Dendritic cell treated with granulocyte-macrophage colony-stimulating factor and Interleukin-4, amounts not matched to agents 40 ng/mL and 50 ng/mL, for 4 days (primary cell): ENCODE data around the gene FBRSL1.

Experiments used
- H3K27ac Mint-ChIP-seq: one replicate; pipeline ENCODE4 v1.8.0; 2022; ENCODE audit warnings: mild to moderate bottlenecking, mixed read lengths
- H3K27me3 Mint-ChIP-seq: one replicate; pipeline ENCODE4 v1.8.0; 2022; ENCODE audit warnings: mild to moderate bottlenecking, mixed read lengths
- H3K36me3 Mint-ChIP-seq: one replicate; pipeline ENCODE4 v1.8.0; 2022; ENCODE audit warnings: low read depth, mixed read lengths
- H3K4me1 Mint-ChIP-seq: one replicate; pipeline ENCODE4 v1.8.0; 2022; ENCODE audit warnings: low read depth, mixed read lengths
- H3K4me3 Mint-ChIP-seq: one replicate; pipeline ENCODE4 v1.8.0; 2022; ENCODE audit warnings: mild to moderate bottlenecking, moderate library complexity, mixed read lengths
- H3K9me3 Mint-ChIP-seq: one replicate; pipeline ENCODE4 v1.8.0; 2022; ENCODE audit warnings: mixed read lengths
- intact Hi-C: fragments of 100-400 bp; cut with micrococcal nuclease; formaldehyde crosslinking; loops from one replicate; pipeline ENCODE4 v1.15.0; 2022

FBRSL1 gene

DNA sequence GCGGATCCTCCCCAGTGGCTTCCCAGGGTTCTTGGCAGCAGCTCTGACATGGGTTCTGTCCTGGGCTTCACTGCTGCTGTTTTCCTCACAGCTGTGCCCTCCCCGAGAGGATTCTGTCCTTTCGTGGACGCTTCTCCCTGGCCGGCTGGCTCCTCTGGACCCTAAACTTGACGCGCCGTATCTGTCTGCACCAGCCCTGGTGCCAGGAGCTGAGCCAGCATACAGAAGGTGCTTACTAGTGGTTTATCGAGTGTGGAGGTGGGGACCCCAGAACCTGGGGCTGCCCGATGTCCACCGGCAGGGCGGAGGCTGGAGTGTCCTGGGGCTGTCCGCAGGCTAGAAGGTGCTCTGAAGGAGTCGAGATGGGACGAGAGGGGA, 17.2 kb downstream of the FBRSL1 start:
- intact Hi-C loops, result loop anchor here (5.0 kb wide), 1 partner anchor 90 kb away; no protein-coding TSS in a partner anchor
- Mint-ChIP-seq H3K36me3 (peaks cover 58% of the 10 kb centered on the region), H3K9me3 (no peaks in the 10 kb centered on the region), H3K4me3 (peak overlapping the region; percentile 62), H3K27me3 (peaks cover 26% of the 10 kb centered on the region), H3K27ac (peak overlapping the region; percentile 88), H3K4me1 (peaks cover 65% of the 10 kb centered on the region)

GRCh38 chr12:132507656-132508490, 17.9 kb downstream of the FBRSL1 start:
- H3K36me3 Mint-ChIP-seq, result peaks cover 63% of the 10 kb centered on the region
- intact Hi-C loops, result loop anchor here (5.0 kb wide), 1 partner anchor 91 kb away; no protein-coding TSS in a partner anchor

GRCh38 chr12:132508491-132508740, 18.5 kb downstream of the FBRSL1 start:
- intact Hi-C loops, result loop anchor here (5.0 kb wide), 1 partner anchor 91 kb away; no protein-coding TSS in a partner anchor
- no peak overlapping the region for H3K27ac Mint-ChIP-seq
- H3K27me3 Mint-ChIP-seq, result peaks cover 26% of the 10 kb centered on the region
- H3K9me3 Mint-ChIP-seq, result no peaks in the 10 kb centered on the region
- no peak overlapping the region for H3K4me3 Mint-ChIP-seq
- H3K36me3 Mint-ChIP-seq, result peaks cover 63% of the 10 kb centered on the region
- peaks cover 52% of the 10 kb centered on the region for H3K4me1 Mint-ChIP-seq

More at GRCh38 chr12:132507656-132508490, 17.9 kb downstream of the FBRSL1 start:
- Mint-ChIP-seq H3K4me3 (no peak overlapping the region), H3K4me1 (peaks cover 58% of the 10 kb centered on the region), H3K27me3 (peaks cover 26% of the 10 kb centered on the region), H3K27ac (peak overlapping the region; percentile 88), H3K9me3 (no peaks in the 10 kb centered on the region)

GRCh38 chr12:132508860-132509732, 19.1 kb downstream of the FBRSL1 start:
- Mint-ChIP-seq H3K27me3 (peaks cover 26% of the 10 kb centered on the region), H3K9me3 (no peaks in the 10 kb centered on the region), H3K27ac (no peak overlapping the region), H3K4me1 (peaks cover 49% of the 10 kb centered on the region), H3K4me3 (no peak overlapping the region), H3K36me3 (peaks cover 65% of the 10 kb centered on the region)
- intact Hi-C loops, result loop anchor here (5.0 kb wide), 1 partner anchor 92 kb away; no protein-coding TSS in a partner anchor

DNA sequence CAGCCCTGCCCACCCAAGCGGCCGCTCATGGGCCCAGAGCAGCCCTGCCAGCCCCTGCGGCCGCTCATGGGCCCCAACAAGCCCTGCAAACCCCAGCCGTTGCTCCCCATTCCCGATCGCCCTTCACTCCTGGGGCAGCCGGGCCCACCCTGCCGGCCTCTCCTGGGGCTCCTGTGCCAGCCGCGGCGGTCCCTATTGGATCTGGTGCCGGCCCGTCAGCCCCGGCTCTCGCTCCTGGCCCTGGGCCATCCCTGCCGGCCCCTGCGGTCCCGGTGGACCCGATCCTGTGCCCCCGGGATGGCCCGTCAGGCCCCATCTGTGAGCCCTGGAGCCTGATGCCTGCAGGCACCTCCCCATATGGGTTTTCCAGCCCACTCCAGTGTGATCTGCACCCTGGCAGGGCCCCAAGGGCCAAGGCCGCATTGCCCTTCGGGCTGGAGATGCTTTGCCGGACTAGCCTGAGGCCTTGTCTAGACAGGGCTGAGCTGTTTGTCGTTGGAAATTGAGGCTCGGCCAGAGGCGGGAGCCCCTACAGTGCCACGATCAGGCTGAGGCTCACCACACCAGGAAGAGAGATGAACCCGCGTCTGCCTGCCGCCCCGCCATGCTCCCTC, 20.3 kb downstream of the FBRSL1 start:
- Mint-ChIP-seq H3K9me3 (no peaks in the 10 kb centered on the region), H3K27me3 (peaks cover 26% of the 10 kb centered on the region), H3K27ac (no peak overlapping the region), H3K36me3 (peaks cover 69% of the 10 kb centered on the region), H3K4me1 (peaks cover 48% of the 10 kb centered on the region), H3K4me3 (no peak overlapping the region)
- intact Hi-C loops, result no loop called here

DNA sequence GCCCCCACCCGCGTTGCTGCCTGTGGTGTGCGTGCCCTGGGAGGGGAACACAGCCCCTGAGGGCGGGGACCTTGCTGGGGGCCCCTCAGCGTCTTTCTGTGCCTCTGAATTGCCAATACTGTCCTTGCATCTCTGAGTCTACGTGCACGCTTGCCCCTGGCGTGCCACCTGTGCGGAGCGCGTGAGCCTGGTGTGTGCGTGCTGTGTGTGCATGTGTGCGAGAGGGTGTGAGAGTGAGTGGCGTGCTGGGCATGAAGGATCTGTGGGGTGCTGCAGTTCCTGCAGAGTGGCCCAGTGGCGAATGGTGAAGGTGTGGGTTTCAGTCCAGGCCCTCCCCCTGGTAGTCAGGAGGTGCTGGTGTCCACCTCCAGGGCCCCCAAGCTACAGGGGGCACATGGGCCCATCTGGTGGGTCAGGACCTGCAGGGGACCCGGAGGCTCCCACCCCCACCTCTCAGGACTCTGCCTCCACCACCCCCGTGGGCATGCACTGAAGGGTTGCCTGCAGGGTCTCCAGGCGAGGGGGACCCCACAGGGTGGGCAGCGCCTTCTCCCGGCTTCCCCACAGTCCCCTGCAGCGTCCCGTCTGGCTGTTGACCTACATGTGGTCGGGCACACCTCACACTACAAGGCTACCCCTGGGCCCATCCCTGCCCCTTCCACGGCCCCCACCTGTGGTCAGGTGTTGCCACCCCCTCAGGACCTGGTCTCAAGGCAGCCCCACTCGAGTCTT, 21.0 kb downstream of the FBRSL1 start:
- Mint-ChIP-seq H3K4me1 (peaks cover 42% of the 10 kb centered on the region), H3K4me3 (no peak overlapping the region), H3K27ac (no peak overlapping the region), H3K36me3 (peaks cover 76% of the 10 kb centered on the region), H3K9me3 (no peaks in the 10 kb centered on the region), H3K27me3 (peaks cover 26% of the 10 kb centered on the region)
- intact Hi-C loops, result no loop called here

GRCh38 chr12:132511516-132512196, 21.7 kb downstream of the FBRSL1 start:
- intact Hi-C loops, result no loop called here
- Mint-ChIP-seq H3K4me1 (peaks cover 35% of the 10 kb centered on the region), H3K27me3 (peaks cover 26% of the 10 kb centered on the region), H3K4me3 (no peak overlapping the region), H3K27ac (no peak overlapping the region), H3K36me3 (peaks cover 83% of the 10 kb centered on the region), H3K9me3 (no peaks in the 10 kb centered on the region)

- Mint-ChIP-seq H3K4me1 (peaks cover 34% of the 10 kb centered on the region), H3K4me3 (no peak overlapping the region), H3K36me3 (peaks cover 91% of the 10 kb centered on the region), H3K27ac (no peak overlapping the region), H3K9me3 (no peaks in the 10 kb centered on the region), H3K27me3 (peaks cover 26% of the 10 kb centered on the region)
- intact Hi-C loops, result no loop called here
These were observed 22.5 kb downstream of the FBRSL1 start for GRCh38 chr12:132512197-132513069.

- H3K9me3 Mint-ChIP-seq, result peaks cover 4% of the 10 kb centered on the region
- peaks cover 93% of the 10 kb centered on the region for H3K36me3 Mint-ChIP-seq
- H3K4me1 Mint-ChIP-seq, result peaks cover 31% of the 10 kb centered on the region
- intact Hi-C loops, result no loop called here
- H3K27me3 Mint-ChIP-seq, result peaks cover 26% of the 10 kb centered on the region
- no peak overlapping the region for H3K27ac Mint-ChIP-seq
- no peak overlapping the region for H3K4me3 Mint-ChIP-seq
These were observed 23.1 kb downstream of the FBRSL1 start for GRCh38 chr12:132513070-132513398.

GRCh38 chr12:132513458-132514135, 23.6 kb downstream of the FBRSL1 start:
- Mint-ChIP-seq H3K27ac (no peak overlapping the region), H3K4me1 (peaks cover 30% of the 10 kb centered on the region), H3K4me3 (no peak overlapping the region), H3K36me3 (peaks cover 93% of the 10 kb centered on the region), H3K9me3 (peaks cover 9% of the 10 kb centered on the region), H3K27me3 (peaks cover 26% of the 10 kb centered on the region)
- intact Hi-C loops, result no loop called here

- Mint-ChIP-seq H3K27me3 (peaks cover 23% of the 10 kb centered on the region), H3K4me1 (peaks cover 30% of the 10 kb centered on the region), H3K4me3 (no peak overlapping the region), H3K36me3 (peaks cover 93% of the 10 kb centered on the region), H3K9me3 (peaks cover 16% of the 10 kb centered on the region), H3K27ac (no peak overlapping the region)
- intact Hi-C loops, result no loop called here
These were observed 24.4 kb downstream of the FBRSL1 start for GRCh38 chr12:132514216-132514820.

DNA sequence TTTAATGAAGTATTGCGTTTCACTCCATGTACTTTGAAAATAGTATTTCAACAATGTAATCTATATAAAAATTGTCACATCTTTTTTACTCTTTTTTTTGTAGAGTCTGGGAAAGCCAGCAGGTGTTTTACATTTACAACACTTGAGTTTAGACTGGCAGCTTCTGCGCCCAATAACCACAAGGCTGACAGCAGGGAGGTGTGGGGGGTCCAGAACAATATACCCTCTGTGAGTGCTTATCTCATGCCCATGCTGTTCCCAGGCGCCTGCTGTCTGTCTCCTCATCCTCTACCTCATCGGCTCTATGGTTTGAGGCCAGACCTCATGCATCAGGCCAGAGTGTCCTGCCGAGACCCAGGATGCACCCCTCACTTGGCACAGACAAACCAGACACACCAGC, 24.9 kb downstream of the FBRSL1 start:
- peaks cover 28% of the 10 kb centered on the region for H3K4me1 Mint-ChIP-seq
- intact Hi-C loops, result no loop called here
- H3K9me3 Mint-ChIP-seq, result peaks cover 18% of the 10 kb centered on the region
- no peak overlapping the region for H3K4me3 Mint-ChIP-seq
- peaks cover 93% of the 10 kb centered on the region for H3K36me3 Mint-ChIP-seq
- H3K27ac Mint-ChIP-seq, result no peak overlapping the region
- H3K27me3 Mint-ChIP-seq, result peaks cover 18% of the 10 kb centered on the region
